GM20431 (cell line): ENCODE measurements around the gene MYO5C.

ENCODE experiments used
- in situ Hi-C: fragments of 300-500 bp; cut with MseI, MboI; formaldehyde crosslinking; loops from one replicate; pipeline ENCODE4 v1.15.0; 2020; ENCODE audit warnings: low sequenced_read_pairs; ENCODE audit not compliant: unreplicated experiment

MYO5C gene, protein sequence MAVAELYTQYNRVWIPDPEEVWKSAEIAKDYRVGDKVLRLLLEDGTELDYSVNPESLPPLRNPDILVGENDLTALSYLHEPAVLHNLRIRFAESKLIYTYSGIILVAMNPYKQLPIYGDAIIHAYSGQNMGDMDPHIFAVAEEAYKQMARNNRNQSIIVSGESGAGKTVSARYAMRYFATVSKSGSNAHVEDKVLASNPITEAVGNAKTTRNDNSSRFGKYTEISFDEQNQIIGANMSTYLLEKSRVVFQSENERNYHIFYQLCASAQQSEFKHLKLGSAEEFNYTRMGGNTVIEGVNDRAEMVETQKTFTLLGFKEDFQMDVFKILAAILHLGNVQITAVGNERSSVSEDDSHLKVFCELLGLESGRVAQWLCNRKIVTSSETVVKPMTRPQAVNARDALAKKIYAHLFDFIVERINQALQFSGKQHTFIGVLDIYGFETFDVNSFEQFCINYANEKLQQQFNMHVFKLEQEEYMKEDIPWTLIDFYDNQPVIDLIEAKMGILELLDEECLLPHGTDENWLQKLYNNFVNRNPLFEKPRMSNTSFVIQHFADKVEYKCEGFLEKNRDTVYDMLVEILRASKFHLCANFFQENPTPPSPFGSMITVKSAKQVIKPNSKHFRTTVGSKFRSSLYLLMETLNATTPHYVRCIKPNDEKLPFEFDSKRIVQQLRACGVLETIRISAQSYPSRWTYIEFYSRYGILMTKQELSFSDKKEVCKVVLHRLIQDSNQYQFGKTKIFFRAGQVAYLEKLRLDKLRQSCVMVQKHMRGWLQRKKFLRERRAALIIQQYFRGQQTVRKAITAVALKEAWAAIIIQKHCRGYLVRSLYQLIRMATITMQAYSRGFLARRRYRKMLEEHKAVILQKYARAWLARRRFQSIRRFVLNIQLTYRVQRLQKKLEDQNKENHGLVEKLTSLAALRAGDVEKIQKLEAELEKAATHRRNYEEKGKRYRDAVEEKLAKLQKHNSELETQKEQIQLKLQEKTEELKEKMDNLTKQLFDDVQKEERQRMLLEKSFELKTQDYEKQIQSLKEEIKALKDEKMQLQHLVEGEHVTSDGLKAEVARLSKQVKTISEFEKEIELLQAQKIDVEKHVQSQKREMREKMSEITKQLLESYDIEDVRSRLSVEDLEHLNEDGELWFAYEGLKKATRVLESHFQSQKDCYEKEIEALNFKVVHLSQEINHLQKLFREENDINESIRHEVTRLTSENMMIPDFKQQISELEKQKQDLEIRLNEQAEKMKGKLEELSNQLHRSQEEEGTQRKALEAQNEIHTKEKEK (N-terminal part only)

DNA sequence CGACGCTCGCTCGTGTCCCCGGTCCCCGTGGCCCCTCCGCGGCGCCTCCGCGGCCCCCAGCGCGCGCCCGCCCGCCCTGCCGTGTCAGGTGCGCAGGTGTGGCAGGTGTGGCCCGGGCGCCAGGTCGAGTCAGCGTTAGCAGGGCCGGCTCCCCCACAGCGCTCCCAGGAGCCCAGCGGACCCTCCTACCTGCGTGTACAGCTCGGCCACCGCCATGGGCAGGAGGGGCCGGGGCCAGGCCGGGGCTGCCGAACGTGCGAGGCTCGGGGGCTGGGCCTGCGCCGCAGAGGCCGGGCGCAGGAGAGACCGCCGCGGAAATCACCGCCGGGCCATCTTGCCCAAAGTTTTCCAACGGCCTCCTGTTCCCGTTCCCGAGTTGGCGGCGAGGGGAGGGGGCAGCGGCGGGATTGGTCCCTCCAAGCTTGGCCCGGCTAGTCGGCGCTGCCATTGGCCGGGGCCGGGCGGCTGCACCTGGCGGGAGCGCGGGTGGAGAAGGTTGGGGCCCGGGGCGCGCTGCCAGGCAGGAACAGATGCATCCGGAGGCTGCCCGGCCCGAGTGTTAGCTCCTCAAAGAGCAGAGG lies at the start of gene MYO5C:
TSS of gene MYO5C (minus strand) at position 384 of the 581 bp plus-strand sequence. CDS start at position 216, 168 bp downstream.
- in situ Hi-C loops = no loop called here

DNA sequence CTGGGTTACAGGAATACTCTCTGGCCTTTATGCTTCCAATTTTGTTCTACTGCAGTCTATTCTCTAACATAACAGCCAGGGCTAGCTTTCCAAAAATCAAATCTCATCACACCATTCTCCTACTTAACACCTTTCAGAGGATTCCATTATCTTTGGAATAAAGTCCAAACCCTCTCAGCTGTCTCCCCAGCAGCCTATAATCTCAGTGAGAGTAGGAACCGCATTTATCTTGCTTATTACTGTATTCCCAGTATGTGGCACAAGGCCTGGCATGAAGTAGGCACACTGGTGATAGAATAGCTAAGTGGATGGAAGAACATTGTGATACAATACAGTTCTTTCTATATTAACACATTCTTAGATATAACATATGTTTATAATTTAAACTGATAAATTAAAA lies 49.0 kb upstream of the MYO5C start:
- in situ Hi-C loops = loop anchor here (25.0 kb wide), 1 partner anchor 393 kb away; no protein-coding TSS in a partner anchor

DNA sequence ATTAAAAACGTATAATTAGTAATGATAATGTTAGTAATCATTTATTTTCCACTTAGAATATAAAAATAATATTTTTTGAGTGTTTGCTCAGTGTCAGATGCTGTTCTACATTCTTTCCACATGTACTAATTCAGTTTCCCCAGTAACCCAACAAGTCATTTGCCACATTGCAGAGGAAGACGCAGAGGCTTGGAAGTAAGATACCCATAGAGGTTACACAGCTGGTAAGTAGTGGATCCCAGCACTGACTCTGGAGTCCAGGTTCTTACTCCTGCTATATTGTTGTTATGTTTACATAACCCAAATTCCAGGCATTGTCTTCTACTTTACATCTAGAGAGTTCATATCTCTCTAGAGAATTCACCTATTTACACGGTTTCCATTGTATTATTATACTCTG lies 48.2 kb upstream of the MYO5C start:
- in situ Hi-C loops = loop anchor here (25.0 kb wide), 1 partner anchor 393 kb away; no protein-coding TSS in a partner anchor

DNA sequence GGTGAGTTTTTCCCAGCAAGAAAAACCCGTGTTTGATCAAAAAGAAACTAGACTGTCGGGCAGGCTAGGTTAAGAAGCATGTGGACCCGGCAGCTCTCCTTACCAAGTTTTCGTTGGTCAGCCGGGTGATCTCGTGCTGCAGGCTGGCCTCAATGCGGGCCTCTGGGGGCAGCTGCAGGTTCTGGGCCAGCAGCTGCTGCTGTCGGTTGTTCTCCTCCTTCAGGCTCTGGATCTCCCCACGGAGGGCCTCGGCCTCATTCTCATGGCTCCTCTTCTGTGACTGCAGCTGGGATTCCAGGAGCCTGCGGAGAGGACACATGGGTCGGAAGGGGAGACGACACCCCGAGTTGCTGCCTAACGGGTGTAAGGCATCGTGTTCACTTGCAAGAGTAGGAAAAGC lies 44.5 kb upstream of the MYO5C start:
- in situ Hi-C loops = loop anchor here (25.0 kb wide), 1 partner anchor 397 kb away; no protein-coding TSS in a partner anchor

DNA sequence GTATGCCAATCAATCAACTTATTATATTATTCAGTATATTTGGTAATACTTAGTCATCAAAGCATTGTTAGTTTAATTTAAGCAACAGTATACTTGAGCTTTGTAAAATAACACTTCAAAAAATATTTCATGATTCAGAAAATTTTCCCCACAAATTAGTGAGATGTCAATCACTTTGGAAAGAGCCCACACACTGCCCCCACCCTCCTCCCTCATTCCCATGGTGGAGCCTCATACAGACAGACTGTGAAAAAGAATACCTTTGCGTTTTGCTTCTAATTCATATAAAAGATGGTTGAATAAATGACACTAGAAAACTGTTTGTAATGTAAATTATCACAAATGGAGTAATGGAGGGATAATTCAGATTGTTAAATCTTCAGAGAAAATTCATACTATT lies 43.3 kb upstream of the MYO5C start:
- in situ Hi-C loops = loop anchor here (25.0 kb wide), 1 partner anchor 398 kb away; no protein-coding TSS in a partner anchor

DNA sequence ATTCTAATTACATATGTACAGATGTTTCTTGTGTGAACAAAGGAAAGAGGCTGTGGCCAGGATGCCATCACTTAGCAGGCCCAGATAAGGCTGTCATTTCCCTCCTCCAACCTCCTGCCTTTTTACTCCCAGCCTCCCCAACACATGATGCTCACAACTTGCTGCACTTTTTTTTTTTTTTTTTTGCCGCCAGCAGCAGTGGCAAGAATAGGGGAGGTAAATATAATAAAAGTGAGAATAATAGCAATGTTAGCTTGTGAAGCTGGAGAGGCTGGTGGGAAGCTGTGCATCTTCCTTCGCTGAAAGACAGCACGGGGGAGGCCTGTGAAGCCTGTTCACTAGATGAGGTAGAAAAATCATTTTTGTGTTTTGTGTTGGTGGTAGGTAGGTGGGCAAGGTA lies 42.5 kb upstream of the MYO5C start:
- in situ Hi-C loops = loop anchor here (25.0 kb wide), 1 partner anchor 399 kb away; no protein-coding TSS in a partner anchor

DNA sequence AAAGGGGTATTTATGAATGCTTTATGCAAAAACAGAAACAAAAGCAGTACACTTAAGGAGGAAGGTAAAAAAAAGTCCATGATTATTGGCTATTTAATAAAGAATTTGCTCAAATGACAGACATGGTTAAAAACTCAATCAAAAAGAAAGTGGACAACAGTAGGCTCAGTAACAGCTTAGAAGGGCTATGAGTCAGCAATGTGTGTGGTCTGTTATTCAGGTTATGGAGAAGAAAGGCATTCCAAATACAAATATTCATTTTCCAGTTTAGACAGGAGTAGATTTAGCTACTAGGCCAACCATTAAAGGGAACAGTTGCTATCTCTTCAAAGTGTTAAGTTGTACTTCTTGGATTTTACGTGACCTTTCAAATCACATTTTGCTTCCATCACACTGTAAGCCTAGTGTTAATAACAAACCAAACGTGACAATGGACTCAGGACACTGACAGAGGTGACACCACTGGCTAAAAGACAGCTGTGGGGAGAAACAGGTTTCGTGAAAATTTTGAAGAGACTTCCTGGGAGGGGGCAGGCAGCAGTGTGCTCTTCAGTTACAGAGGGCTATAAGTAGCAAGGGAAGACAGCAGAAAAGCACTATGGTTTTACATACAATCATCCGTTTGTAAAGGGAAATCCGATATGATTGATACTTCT lies 41.7 kb upstream of the MYO5C start:
- in situ Hi-C loops = loop anchor here (25.0 kb wide), 1 partner anchor 400 kb away; no protein-coding TSS in a partner anchor

DNA sequence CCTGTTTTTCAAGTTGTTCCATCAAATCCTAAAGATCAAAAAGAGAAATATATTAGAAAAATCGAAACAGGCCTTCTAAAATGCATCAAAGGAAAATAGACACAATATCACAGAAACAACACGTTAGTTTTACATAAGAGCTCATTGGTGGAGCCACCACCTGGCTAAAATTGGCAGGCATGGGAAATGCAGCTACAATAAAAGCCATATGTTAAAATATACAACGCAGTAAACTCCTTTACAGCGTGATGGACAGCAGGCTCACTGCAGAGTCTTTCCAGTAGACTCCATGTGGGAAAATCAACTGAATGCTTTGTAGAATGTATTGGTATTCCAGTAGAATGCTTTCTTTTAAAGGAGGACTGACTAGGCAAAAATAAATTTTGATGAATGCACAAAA lies 40.9 kb upstream of the MYO5C start:
- in situ Hi-C loops = loop anchor here (25.0 kb wide), 1 partner anchor 401 kb away; no protein-coding TSS in a partner anchor

DNA sequence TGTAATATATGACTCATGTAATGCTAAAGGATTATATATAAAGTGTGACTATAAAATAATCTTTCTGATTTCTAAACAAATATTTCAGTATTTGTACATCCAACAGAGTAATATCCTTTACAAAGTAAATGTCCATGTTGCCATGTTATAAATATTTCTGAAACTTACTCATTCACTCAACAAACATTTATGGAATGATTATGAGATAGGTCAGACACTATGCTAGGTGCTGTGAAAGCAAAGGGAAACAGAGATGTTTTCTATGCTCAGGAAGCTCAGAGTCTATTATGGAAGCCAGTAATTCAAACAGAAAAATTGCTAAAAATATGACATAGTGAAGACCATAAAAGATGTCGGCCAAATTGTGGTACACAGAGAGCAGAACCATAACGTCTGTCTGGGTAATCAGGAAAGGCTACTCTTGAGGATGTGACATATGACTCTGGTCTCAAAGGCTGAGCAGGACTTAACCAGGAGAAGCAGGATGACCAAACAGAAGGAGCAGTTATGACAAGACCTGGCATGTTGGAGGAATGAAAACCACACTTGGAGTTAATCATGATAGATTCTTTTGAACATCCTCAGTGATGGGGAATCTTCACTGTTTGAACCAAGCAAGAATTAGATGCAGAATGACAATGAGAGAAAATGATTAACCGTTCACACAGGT lies 39.0 kb upstream of the MYO5C start:
- in situ Hi-C loops = loop anchor here (25.0 kb wide), 1 partner anchor 403 kb away; no protein-coding TSS in a partner anchor

DNA sequence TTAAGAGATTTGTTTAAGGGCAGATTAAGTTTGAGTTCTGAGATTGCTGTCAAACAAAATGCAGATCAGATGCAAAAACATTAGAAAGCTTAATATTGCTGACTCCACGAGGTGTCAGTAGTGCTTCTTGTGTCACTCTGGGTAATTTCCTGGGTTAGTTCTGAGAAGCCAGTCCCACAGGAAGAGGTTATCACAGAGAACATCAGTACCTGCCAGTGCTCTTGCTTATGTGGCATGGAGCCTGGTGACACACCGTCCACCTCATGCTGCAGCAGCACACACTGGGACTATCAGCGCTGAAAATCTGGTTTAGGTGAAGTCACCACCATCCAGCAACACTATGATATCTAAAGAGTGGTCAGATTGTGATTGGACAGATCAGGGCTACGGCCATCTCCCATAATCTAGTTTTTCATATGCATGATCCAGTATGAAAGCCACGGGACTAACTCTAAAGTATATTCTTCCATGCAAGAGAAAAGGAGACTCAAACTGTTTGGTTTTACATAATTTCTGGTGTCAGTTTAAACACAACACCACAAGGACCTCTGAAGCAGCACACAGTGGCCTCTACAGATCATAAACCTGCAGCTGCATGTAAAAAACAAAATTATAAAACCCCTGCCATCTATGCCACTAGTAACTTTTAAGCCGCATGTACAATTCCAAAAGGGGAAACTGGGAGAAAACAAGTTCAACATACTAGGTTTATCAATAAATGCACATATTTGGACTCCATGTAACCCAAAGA lies 36.1 kb upstream of the MYO5C start:
- in situ Hi-C loops = loop anchor here (25.0 kb wide), 1 partner anchor 406 kb away; no protein-coding TSS in a partner anchor

DNA sequence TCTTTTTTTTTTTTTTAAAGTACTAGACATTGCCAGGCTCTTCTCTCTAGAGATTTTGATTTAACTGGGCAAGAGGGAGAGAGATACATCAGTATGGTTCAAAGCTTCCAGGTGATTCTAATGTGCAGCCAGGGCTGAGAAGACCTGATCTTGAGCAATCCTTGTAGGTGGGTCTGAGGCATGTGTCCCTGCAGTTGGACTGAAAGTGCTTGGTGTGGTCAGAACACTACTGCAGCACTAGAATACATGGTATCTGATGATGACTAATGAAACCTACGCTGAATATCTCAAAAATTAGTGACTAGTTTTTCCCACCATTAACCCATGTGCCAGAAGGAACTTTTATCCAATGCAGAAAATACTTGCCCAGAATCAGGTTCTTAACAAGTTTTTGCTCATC lies 34.4 kb upstream of the MYO5C start:
- in situ Hi-C loops = loop anchor here (25.0 kb wide), 1 partner anchor 407 kb away; no protein-coding TSS in a partner anchor

DNA sequence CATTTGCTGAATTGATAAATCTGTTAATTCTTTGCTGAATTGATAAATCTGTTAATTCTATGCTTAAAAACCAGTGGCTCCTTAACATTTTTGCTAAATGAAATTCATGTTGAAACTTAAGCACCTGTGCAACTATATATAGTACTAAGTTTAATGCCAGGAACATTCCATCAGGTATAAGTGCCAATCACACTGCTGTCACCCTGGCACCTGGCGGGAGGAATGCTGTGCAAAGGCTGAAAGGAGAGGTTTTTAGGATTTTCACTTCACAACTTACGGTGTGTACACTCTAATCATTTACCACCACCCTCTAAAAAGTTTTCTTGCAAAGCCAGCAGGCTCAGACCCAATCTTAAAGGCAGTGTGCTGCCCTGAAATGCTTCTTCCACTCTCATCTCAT lies 33.5 kb upstream of the MYO5C start:
- in situ Hi-C loops = loop anchor here (25.0 kb wide), 1 partner anchor 408 kb away; no protein-coding TSS in a partner anchor

DNA sequence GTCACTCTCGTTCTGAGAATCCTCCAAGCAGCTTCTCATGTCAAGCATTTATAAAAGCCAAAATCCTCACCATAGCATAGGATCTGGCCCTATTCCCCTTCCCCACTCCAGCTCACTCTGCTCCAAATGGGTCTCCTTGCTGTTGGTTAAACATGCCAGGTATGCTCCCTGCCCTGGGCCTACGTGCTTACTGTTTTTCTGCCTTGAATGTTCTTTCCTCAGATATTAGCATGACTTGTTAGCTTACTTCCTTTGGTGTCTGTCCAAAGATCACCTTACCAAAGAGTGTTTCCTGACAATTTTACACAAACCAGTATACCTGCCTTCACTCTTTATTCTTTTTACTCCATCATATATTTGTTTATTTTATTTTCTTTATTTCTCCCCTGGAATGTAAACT lies 33.1 kb upstream of the MYO5C start:
- in situ Hi-C loops = loop anchor here (25.0 kb wide), 1 partner anchor 409 kb away; no protein-coding TSS in a partner anchor

DNA sequence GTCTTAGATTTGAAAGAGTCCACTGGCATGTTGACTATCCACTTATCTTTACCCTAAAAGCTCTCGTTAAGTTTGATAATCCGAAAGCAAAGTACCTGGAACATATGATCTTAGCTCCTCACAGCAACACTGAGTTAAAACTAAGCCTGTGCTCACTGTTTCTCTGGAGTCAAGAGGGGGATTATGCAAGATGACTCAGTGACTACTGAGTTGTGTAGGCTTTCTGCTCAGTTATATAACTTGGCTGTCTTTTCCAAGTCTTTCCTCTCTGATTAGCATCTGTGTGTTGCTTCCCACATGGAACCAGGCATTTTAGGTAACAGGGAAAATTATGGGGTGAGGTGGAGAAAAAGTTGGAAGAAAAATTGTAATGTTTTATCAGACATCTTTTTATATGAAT lies 31.2 kb upstream of the MYO5C start:
- in situ Hi-C loops = loop anchor here (25.0 kb wide), 1 partner anchor 411 kb away; no protein-coding TSS in a partner anchor

DNA sequence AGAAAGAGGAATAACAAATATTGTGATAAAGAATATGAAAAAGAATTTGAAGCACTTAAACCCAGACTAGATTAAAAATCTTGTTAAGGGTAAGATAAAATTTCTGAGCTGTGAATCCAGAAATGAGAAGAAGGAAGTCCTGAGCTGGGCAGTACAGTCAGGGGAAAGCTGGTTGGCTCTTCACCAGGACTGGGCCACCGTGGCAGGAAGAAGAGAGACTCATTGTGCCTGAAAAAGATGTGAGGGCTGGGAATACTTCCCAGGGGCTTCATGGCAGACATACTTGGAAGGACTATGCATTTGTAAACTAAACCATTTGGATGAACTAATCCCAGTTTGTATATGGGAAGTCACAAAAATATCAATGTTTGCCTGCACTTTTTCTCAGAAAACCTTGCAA lies 28.5 kb upstream of the MYO5C start:
- in situ Hi-C loops = no loop called here

DNA sequence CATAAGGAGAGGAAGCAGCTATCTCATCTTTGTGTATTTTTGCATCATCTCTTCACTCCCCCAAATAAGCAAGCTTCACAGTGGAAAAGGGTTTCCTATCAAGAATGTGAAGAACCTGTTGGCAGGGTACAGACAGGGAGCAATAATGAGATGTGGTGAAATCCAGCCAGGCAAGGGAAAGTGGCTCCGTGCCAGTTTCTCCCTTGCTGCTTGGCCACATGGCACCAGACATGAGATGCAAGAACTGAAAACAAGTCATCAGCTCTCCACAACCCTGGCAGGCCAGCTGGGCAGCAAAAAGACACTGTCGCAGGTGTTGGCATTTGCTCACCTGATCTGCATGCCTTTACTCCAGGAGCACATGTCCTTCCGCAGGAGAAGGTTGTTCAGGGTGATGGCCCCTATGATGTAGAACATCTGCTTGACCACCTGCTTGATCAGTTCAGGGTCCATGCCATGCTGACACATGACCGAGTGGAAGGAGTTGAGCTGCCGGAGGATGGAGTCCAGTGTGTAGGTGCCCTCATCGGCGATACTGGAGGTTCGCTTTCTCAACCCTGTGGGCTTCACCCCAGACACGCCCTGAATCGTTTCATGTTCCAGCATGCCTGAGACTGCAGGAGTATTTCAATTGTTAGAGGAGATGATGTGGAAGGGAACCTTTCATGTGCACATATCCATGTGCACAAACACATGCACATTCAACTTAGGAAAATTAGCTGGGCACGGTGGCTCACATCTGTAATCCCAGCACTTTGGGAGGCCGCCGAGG lies 23.3 kb upstream of the MYO5C start:
- in situ Hi-C loops = no loop called here

DNA sequence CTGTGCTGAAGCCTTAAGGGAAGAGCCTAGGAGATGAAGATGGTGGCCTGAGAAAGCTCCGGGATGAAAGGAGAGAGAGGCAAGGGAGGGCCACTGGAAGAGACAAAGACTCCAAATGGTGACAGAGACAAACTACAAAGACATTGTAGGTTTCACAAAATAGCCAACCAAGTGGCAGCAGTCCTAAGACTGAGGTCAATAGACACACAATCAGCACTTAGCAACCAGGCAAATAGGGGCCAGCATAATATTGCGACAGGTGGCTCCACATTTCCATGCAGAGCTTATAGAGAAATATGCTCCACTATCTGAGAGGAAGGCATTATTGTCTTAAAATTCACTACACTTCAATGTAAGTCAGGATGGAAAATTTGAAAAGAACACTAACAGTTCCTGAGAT lies 22.1 kb upstream of the MYO5C start:
- in situ Hi-C loops = no loop called here
